ENCODE measurements around the gene NATD1.
"Not testable (repeated sequence)": the region's sequence is repeated elsewhere in the genome, so short reads cannot be mapped to it uniquely, and the experiment has no call there.

The NATD1 gene

GRCh38 chr17:21214015-21214776 is 39.0 kb downstream of the NATD1 start, which contains the start of gene TMEM11:
TMEM11 (minus strand) TSS chr17:21214161; CDS start chr17:21214152, 9 bp downstream.
- DNase-seq: peak; percentile 85 to 95 (median 90)

- peak in 2 of 4 experiments; percentile 26 to 32 for DNase-seq
These were observed 39.6 kb downstream of the NATD1 start for GRCh38 chr17:21213638-21214014.

GRCh38 chr17:21212826-21213637 is 40.2 kb downstream of the NATD1 start:
- no peak for DNase-seq

GRCh38 chr17:21211825-21212479 is 41.3 kb downstream of the NATD1 start:
- no peak for DNase-seq

- DNase-seq: no peak
These were observed 42.7 kb downstream of the NATD1 start for GRCh38 chr17:21210411-21211076.

- DNase-seq: no peak
These were observed 43.6 kb downstream of the NATD1 start for GRCh38 chr17:21209511-21210175.

GRCh38 chr17:21208352-21208751 is 44.9 kb downstream of the NATD1 start:
- DNase-seq: no peak

- no peak for DNase-seq
These were observed 48.3 kb downstream of the NATD1 start for GRCh38 chr17:21204935-21205334.

- DNase-seq: no peak
These were observed 50.7 kb downstream of the NATD1 start for GRCh38 chr17:21202512-21202911.

GRCh38 chr17:21201874-21202273 is 51.3 kb downstream of the NATD1 start:
- DNase-seq: no peak

- no peak for DNase-seq
These were observed 52.0 kb downstream of the NATD1 start for GRCh38 chr17:21201298-21201595.

- DNase-seq: no peak
These were observed 52.5 kb downstream of the NATD1 start for GRCh38 chr17:21200590-21201297.

- DNase-seq: no peak
These were observed 53.4 kb downstream of the NATD1 start for GRCh38 chr17:21199856-21200255.

GRCh38 chr17:21199311-21199710 is 53.9 kb downstream of the NATD1 start:
- DNase-seq: no peak

GRCh38 chr17:21198411-21198810 is 54.8 kb downstream of the NATD1 start:
- DNase-seq: no peak

GRCh38 chr17:21196126-21196525 is 57.1 kb downstream of the NATD1 start:
- DNase-seq: no peak

- DNase-seq: no peak
These were observed 58.5 kb downstream of the NATD1 start for GRCh38 chr17:21194703-21195102.

- DNase-seq: no peak
These were observed 59.0 kb downstream of the NATD1 start for GRCh38 chr17:21194226-21194625.

- no peak for DNase-seq
These were observed 60.2 kb downstream of the NATD1 start for GRCh38 chr17:21193031-21193430.

- not testable (repeated sequence) for DNase-seq
These were observed 60.8 kb downstream of the NATD1 start for GRCh38 chr17:21192414-21192813.

GRCh38 chr17:21191698-21192097 is 61.5 kb downstream of the NATD1 start:
- no peak for DNase-seq

GRCh38 chr17:21190078-21190477 is 63.1 kb downstream of the NATD1 start:
- no peak for DNase-seq

Data from activated naive CD4-positive, alpha-beta T cell (primary cell).